ENCODE results near the gene EYS. TPM values are rescaled to one million over a fixed set of nuclear protein-coding genes. Genes with fewer than 3 reads are reported as not detected.

EYS gene
- total and polyA plus RNA-seq, 2 of the 13 experiments (the other 11 are each of a cell fraction or from before 2014, with no cell fraction given) = 0.04 to 0.07 TPM

DNA sequence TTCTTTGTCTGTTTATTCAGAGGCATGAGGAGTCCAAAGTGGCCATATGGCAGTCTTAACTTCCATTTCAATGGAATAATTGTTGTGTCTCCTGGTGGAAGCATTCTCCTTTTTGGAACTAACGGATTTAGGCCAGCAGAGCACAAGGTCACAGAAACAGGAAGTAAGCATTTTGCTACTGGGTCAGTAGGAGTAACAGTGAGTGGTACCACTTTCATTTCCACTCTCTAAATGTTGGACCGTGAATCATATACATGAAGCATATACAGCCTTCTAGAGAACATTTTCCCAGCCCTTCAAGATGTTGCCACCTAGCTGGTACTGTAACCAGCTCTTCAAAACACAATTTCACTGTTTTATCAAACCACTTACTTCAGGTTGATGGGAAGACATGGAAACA is 182.8 kb downstream of the EYS start (continued):
- TF ChIP-seq, protein P1, sequence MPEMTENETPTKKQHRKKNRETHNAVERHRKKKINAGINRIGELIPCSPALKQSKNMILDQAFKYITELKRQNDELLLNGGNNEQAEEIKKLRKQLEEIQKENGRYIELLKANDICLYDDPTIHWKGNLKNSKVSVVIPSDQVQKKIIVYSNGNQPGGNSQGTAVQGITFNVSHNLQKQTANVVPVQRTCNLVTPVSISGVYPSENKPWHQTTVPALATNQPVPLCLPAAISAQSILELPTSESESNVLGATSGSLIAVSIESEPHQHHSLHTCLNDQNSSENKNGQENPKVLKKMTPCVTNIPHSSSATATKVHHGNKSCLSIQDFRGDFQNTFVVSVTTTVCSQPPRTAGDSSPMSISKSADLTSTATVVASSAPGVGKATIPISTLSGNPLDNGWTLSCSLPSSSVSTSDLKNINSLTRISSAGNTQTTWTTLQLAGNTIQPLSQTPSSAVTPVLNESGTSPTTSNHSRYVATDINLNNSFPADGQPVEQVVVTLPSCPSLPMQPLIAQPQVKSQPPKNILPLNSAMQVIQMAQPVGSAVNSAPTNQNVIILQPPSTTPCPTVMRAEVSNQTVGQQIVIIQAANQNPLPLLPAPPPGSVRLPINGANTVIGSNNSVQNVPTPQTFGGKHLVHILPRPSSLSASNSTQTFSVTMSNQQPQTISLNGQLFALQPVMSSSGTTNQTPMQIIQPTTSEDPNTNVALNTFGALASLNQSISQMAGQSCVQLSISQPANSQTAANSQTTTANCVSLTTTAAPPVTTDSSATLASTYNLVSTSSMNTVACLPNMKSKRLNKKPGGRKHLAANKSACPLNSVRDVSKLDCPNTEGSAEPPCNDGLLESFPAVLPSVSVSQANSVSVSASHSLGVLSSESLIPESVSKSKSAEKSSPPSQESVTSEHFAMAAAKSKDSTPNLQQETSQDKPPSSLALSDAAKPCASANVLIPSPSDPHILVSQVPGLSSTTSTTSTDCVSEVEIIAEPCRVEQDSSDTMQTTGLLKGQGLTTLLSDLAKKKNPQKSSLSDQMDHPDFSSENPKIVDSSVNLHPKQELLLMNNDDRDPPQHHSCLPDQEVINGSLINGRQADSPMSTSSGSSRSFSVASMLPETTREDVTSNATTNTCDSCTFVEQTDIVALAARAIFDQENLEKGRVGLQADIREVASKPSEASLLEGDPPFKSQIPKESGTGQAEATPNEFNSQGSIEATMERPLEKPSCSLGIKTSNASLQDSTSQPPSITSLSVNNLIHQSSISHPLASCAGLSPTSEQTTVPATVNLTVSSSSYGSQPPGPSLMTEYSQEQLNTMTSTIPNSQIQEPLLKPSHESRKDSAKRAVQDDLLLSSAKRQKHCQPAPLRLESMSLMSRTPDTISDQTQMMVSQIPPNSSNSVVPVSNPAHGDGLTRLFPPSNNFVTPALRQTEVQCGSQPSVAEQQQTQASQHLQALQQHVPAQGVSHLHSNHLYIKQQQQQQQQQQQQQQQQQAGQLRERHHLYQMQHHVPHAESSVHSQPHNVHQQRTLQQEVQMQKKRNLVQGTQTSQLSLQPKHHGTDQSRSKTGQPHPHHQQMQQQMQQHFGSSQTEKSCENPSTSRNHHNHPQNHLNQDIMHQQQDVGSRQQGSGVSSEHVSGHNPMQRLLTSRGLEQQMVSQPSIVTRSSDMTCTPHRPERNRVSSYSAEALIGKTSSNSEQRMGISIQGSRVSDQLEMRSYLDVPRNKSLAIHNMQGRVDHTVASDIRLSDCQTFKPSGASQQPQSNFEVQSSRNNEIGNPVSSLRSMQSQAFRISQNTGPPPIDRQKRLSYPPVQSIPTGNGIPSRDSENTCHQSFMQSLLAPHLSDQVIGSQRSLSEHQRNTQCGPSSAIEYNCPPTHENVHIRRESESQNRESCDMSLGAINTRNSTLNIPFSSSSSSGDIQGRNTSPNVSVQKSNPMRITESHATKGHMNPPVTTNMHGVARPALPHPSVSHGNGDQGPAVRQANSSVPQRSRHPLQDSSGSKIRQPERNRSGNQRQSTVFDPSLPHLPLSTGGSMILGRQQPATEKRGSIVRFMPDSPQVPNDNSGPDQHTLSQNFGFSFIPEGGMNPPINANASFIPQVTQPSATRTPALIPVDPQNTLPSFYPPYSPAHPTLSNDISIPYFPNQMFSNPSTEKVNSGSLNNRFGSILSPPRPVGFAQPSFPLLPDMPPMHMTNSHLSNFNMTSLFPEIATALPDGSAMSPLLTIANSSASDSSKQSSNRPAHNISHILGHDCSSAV (CRISPR knock-in tag; IDR thresholded peaks at IDR 0.05; ENCODE audit: borderline replicate concordance) = no peak

DNA sequence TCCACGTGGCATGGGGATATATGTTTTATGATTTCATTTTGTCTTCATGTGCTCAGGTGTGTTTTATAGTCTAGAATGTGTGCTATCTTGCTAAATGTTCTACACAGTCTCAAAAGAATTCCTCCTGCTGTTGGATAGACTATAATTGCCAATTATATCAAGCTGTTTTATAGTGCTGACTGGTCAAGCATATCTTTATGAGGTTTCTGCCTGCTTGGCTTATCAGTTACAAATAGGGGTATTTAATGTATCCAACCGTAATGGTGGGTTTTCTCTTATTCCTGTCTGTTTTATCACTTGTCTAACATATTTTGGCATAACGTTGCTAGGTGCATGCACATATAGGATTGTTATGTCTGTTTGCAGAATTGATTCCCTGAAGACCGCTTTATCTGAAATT is 201.3 kb downstream of the EYS start:
- no peaks in the 10 kb centered on the region for H3K36me3 ChIP-seq (replicated peaks in 1 of 2; ENCODE audit: control insufficient read depth in 1 of 2, insufficient read depth in 2 of 2, low read length in 2 of 2)
- DNase-seq (ENCODE audit: low spot score) (no peak), ATAC-seq (no peak), FAIRE-seq (no peak)
- H3K27ac ChIP-seq (ENCODE audit: extremely low read length, insufficient read depth, low read length) = no peak overlapping the region
- H3K9me3 ChIP-seq (ENCODE audit: low read length) = no peaks in the 10 kb centered on the region
- H3K9ac ChIP-seq (ENCODE audit: insufficient read depth, low read depth, low read length) = no peak overlapping the region
- CTCF ChIA-PET (ENCODE audit: low intra/inter-chr PET ratio, low total read pairs) = no interaction called here
- H2AFZ ChIP-seq (ENCODE audit: low read length) = no peak overlapping the region
- BruUV-seq (replicated peaks) = no TSS peak
- WGBS (ENCODE audit: low lambda C conversion rate) = 2% methylated on average over 4 of the region's 4 CpGs
- H4K20me1 ChIP-seq (ENCODE audit: insufficient read depth, low read length) = no peaks in the 10 kb centered on the region
- POLR2A ChIA-PET = no interaction called here
- H3K27me3 ChIP-seq (ENCODE audit: control insufficient read depth in 1 of 2, insufficient read depth in 2 of 2, low read length in 2 of 2) = no peaks in the 10 kb centered on the region
- no peak overlapping the region for H3K4me3 ChIP-seq (replicated peaks in 1 of 3; ENCODE audit: insufficient read depth in 1 of 3, low read depth in 2 of 3, low read length in 3 of 3)
- intact Hi-C loops (cut with micrococcal nuclease; ENCODE audit: unreplicated experiment) = no loop called here
- no peak overlapping the region for H3K4me2 ChIP-seq (ENCODE audit: low read depth, low read length)
- in situ Hi-C loops (cut with HindIII; ENCODE audit: extremely low pct_ligation_motif_present, low pct_unique_long_range_greater_than_20kb) = no loop called here
- H3K4me1 ChIP-seq (ENCODE audit: insufficient read depth, low read length) = no peaks in the 10 kb centered on the region
- H3K79me2 ChIP-seq (ENCODE audit: insufficient read depth, low read length) = no peaks in the 10 kb centered on the region
- TF ChIP-seq KAT2B (IDR thresholded peaks at IDR 0.05; ENCODE audit: borderline replicate concordance, low read depth, low read length) (no peak), MLLT10 (CRISPR knock-in tag; IDR thresholded peaks at IDR 0.05) (no peak), GABPB1 (CRISPR knock-in tag; IDR thresholded peaks at IDR 0.05) (no peak), ZNF326 (CRISPR knock-in tag; IDR thresholded peaks at IDR 0.05; ENCODE audit: borderline replicate concordance) (no peak), IKZF1 (IDR thresholded peaks at IDR 0.05) (no peak), EP300 (IDR thresholded peaks at IDR 0.05; ENCODE audit: low read depth in 2 of 2, low read length in 2 of 2) (no peak), EP300 (CRISPR knock-in tag; IDR thresholded peaks at IDR 0.05; ENCODE audit: borderline replicate concordance) (no peak), ZNF430 (CRISPR knock-in tag; IDR thresholded peaks at IDR 0.05) (no peak), KAT8 (CRISPR knock-in tag; IDR thresholded peaks at IDR 0.05) (no peak), SRF (IDR thresholded peaks at IDR 0.05; ENCODE audit: low read depth, low read length) (no peak)
- TF ChIP-seq, protein P2, sequence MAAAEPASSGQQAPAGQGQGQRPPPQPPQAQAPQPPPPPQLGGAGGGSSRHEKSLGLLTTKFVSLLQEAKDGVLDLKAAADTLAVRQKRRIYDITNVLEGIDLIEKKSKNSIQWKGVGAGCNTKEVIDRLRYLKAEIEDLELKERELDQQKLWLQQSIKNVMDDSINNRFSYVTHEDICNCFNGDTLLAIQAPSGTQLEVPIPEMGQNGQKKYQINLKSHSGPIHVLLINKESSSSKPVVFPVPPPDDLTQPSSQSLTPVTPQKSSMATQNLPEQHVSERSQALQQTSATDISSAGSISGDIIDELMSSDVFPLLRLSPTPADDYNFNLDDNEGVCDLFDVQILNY (CRISPR knock-in tag; conservative IDR thresholded peaks at IDR 0.05) = no peak
- TF ChIP-seq, protein P3, sequence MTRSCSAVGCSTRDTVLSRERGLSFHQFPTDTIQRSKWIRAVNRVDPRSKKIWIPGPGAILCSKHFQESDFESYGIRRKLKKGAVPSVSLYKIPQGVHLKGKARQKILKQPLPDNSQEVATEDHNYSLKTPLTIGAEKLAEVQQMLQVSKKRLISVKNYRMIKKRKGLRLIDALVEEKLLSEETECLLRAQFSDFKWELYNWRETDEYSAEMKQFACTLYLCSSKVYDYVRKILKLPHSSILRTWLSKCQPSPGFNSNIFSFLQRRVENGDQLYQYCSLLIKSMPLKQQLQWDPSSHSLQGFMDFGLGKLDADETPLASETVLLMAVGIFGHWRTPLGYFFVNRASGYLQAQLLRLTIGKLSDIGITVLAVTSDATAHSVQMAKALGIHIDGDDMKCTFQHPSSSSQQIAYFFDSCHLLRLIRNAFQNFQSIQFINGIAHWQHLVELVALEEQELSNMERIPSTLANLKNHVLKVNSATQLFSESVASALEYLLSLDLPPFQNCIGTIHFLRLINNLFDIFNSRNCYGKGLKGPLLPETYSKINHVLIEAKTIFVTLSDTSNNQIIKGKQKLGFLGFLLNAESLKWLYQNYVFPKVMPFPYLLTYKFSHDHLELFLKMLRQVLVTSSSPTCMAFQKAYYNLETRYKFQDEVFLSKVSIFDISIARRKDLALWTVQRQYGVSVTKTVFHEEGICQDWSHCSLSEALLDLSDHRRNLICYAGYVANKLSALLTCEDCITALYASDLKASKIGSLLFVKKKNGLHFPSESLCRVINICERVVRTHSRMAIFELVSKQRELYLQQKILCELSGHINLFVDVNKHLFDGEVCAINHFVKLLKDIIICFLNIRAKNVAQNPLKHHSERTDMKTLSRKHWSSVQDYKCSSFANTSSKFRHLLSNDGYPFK (CRISPR knock-in tag; IDR thresholded peaks at IDR 0.05; ENCODE audit: borderline replicate concordance) = no peak

All from HepG2 (cell line).